SK-N-SH (cell line): ENCODE measurements around the gene IL22RA1. TPM values are rescaled to one million over a fixed set of nuclear protein-coding genes. Genes with fewer than 3 reads are reported as not detected.

ENCODE experiments used
- CTCF ChIA-PET: fragments of 300-600, 350-600 bp; formaldehyde crosslinking; extraction: SDS; loops from one replicate; lab custom pipeline; 2021; lab: Yijun Ruan, JAX
- POLR2A ChIA-PET: fragments of 350-600 bp; sonication (Branson Sonifier 250); formaldehyde crosslinking; extraction: SDS; loops from one replicate; lab custom pipeline; 2020; ENCODE audit warnings: antibody characterized with exemption, inconsistent platforms; lab: Yijun Ruan, JAX
- DNase-seq: peaks from one replicate; pipeline ENCODE4 v3.0.0; 2012
- H2AFZ ChIP-seq: fragments of 200-600 bp; sonication (generic); 2 replicates; pipeline ENCODE4 v1.8.1; 2016; ENCODE audit warnings: antibody characterized with exemption, mild to moderate bottlenecking, low read depth
- H3F3A ChIP-seq: fragments of 200-600 bp; sonication (generic); replicated peaks from 2 replicates; pipeline ENCODE3; 2016; ENCODE audit warnings: antibody characterized with exemption, mild to moderate bottlenecking; ENCODE audit not compliant: insufficient read depth
- H3K27ac ChIP-seq, 2 experiments: fragments of 200-500 bp in 1 of 2; fragments of 200-600 bp in 1 of 2; sonication (Bioruptor generic) in 1 of 2; sonication (generic), shearing (Covaris generic) in 1 of 2; 2 replicates each; pipeline versions ENCODE4 v1.5.1 to v1.6.1; 2014 to 2016; ENCODE audit warnings: low read depth in 2 of 2, inconsistent platforms in 1 of 2, low read length in 1 of 2, mild to moderate bottlenecking in 1 of 2, mixed read lengths in 1 of 2
- H3K27me3 ChIP-seq: fragments of 200-600 bp; sonication (generic), shearing (Covaris generic); 2 replicates; pipeline ENCODE4 v1.6.1; 2016; ENCODE audit warnings: mixed run types; ENCODE audit not compliant: insufficient read depth
- H3K36me3 ChIP-seq, 2 experiments: fragments of 200-500 bp in 1 of 2; fragments of 200-600 bp in 1 of 2; sonication (Bioruptor generic) in 1 of 2; sonication (generic) in 1 of 2; replicated peaks in 1 of 2; 2 replicates each; pipeline versions ENCODE3 to v1.5.1; 2014 to 2016; ENCODE audit warnings: low read length in 1 of 2, mild to moderate bottlenecking in 1 of 2; ENCODE audit not compliant: insufficient read depth in 2 of 2, control insufficient read depth in 1 of 2
- H3K4me1 ChIP-seq, 2 experiments: fragments of 200-500 bp in 1 of 2; fragments of 200-600 bp in 1 of 2; sonication (Bioruptor generic) in 1 of 2; sonication (generic), shearing (Covaris generic) in 1 of 2; 2 replicates each; pipeline versions ENCODE4 v1.5.1 to v1.6.1; 2014 to 2016; ENCODE audit warnings: low read depth in 1 of 2, low read length in 1 of 2, mixed run types in 1 of 2; ENCODE audit not compliant: insufficient read depth in 2 of 2, control insufficient read depth in 1 of 2
- H3K4me2 ChIP-seq: fragments of 200-600 bp; sonication (generic), shearing (Covaris generic); 2 replicates; pipeline ENCODE4 v1.6.1; 2017; ENCODE audit warnings: mixed run types
- H3K4me3 ChIP-seq, 2 experiments: fragments of 200-500 bp in 1 of 2; fragments of 200-600 bp in 1 of 2; sonication (Bioruptor generic) in 1 of 2; sonication (generic), shearing (Covaris generic) in 1 of 2; 2 replicates each; pipeline versions ENCODE4 v1.5.1 to v1.8.1; 2014 to 2016; ENCODE audit warnings: low read depth in 2 of 2, inconsistent platforms in 1 of 2, low read length in 1 of 2, mild to moderate bottlenecking in 1 of 2, mixed read lengths in 1 of 2, moderate library complexity in 1 of 2
- H3K79me2 ChIP-seq: fragments of 200-600 bp; sonication (generic); 2 replicates; pipeline ENCODE4 v1.8.1; 2017; ENCODE audit warnings: mild to moderate bottlenecking; ENCODE audit not compliant: insufficient read depth
- H3K9ac ChIP-seq: fragments of 200-600 bp; sonication (generic); 2 replicates; pipeline ENCODE4 v1.6.1; 2017; ENCODE audit warnings: mixed run types
- H3K9me2 ChIP-seq: fragments of 200-600 bp; sonication (generic); 2 replicates; pipeline ENCODE4 v1.6.1; 2017; ENCODE audit warnings: mixed run types
- H3K9me3 ChIP-seq: fragments of 200-600 bp; sonication (generic); 2 replicates; pipeline ENCODE4 v1.6.1; 2017; ENCODE audit warnings: mixed run types, mild to moderate bottlenecking, moderate library complexity
- H4K20me1 ChIP-seq: fragments of 200-600 bp; sonication (generic); 2 replicates; pipeline ENCODE4 v1.6.1; 2017; ENCODE audit warnings: mild to moderate bottlenecking, mixed run types; ENCODE audit not compliant: insufficient read depth
- CHD2 ChIP-seq: fragments of 150-350 bp; IDR thresholded peaks from 2 replicates; pipeline ENCODE4 v1.6.1; 2018; ENCODE audit warnings: low read length; ENCODE audit not compliant: partially characterized antibody
- CTCF ChIP-seq: fragments of 200-600 bp; sonication (generic); IDR thresholded peaks from 2 replicates; pipeline ENCODE4 v1.6.1; 2017; ENCODE audit warnings: antibody characterized with exemption, mild to moderate bottlenecking, moderate library complexity
- EZH2phosphoT487 ChIP-seq: fragments of 200-600 bp; sonication (generic); IDR thresholded peaks from 2 replicates; pipeline ENCODE4 v1.6.1; 2017; ENCODE audit warnings: low read depth, mixed run types, mild to moderate bottlenecking, antibody characterized with exemption, moderate library complexity, borderline replicate concordance
- FOSL2 ChIP-seq: IDR thresholded peaks from 2 replicates; pipeline ENCODE4 v1.4.0; 2012; ENCODE audit warnings: low read depth, mild to moderate bottlenecking, moderate library complexity, borderline replicate concordance
- FOXJ3 ChIP-seq: sonication (generic); formaldehyde crosslinking; IDR thresholded peaks from 2 replicates; pipeline ENCODE4 v1.5.1; 2020; ENCODE audit warnings: mild to moderate bottlenecking, missing genetic modification reagents
- FOXM1 ChIP-seq: IDR thresholded peaks from 2 replicates; pipeline ENCODE4 v1.4.0; 2012; ENCODE audit warnings: low read depth, mild to moderate bottlenecking
- GABPA ChIP-seq: IDR thresholded peaks from 2 replicates; pipeline ENCODE4 v1.4.0; 2012; ENCODE audit warnings: low read depth, mild to moderate bottlenecking
- JUND ChIP-seq: IDR thresholded peaks from 2 replicates; pipeline ENCODE4 v1.4.0; 2012
- MEF2A ChIP-seq: IDR thresholded peaks from 2 replicates; pipeline ENCODE4 v1.4.0; 2012; ENCODE audit warnings: low read depth, borderline replicate concordance
- NFIC ChIP-seq: IDR thresholded peaks from 2 replicates; pipeline ENCODE4 v1.4.0; 2012; ENCODE audit warnings: borderline replicate concordance
- NRF1 ChIP-seq: IDR thresholded peaks from 2 replicates; pipeline ENCODE4 v1.6.1; 2012; ENCODE audit warnings: low read depth, mild to moderate bottlenecking, low read length
- RAD21 ChIP-seq: IDR thresholded peaks from 2 replicates; pipeline ENCODE4 v1.6.1; 2012; ENCODE audit warnings: mild to moderate bottlenecking, low read length
- RFX5 ChIP-seq: IDR thresholded peaks from 2 replicates; pipeline ENCODE4 v1.6.1; 2012; ENCODE audit warnings: mild to moderate bottlenecking, improper control_type of control experiment, low read length
- TEAD4 ChIP-seq: IDR thresholded peaks from 2 replicates; pipeline ENCODE4 v1.4.0; 2012; ENCODE audit warnings: mild to moderate bottlenecking, borderline replicate concordance; ENCODE audit not compliant: insufficient read depth
- YY1 ChIP-seq: IDR thresholded peaks from 2 replicates; pipeline ENCODE4 v1.4.0; 2012; ENCODE audit warnings: low read depth, mild to moderate bottlenecking
- WGBS: methylation state at CpG from one replicate; pipeline ENCODE4 v1.1.6; 2017; ENCODE audit warnings: low lambda C conversion rate; 5-methylcytosine and 5-hydroxymethylcytosine counted together
- polyA plus RNA-seq, 3 experiments: library from polyadenylated mRNA; depleted of rRNA; stranded (reverse); fragments of >200 nt; gene quantifications; 2 replicates each; pipeline ENCODE4 v1.2.3, GENCODE V29; 2012
- TF ChIP-seq, protein P1 (sequence below): fragments of 150-350 bp; IDR thresholded peaks from 2 replicates; pipeline ENCODE4 v1.6.1; 2016; ENCODE audit warnings: mild to moderate bottlenecking, low read depth, low read length
- TF ChIP-seq, protein P2 (sequence below): fragments of 150-350 bp; IDR thresholded peaks from 2 replicates; pipeline ENCODE4 v1.6.1; 2017; ENCODE audit warnings: antibody characterized with exemption, low read length, low read depth, borderline replicate concordance

IL22RA1 gene
- polyA plus RNA-seq, 1 of the 3 experiments (the other 2 are of a cell fraction): 0.03 TPM

DNA sequence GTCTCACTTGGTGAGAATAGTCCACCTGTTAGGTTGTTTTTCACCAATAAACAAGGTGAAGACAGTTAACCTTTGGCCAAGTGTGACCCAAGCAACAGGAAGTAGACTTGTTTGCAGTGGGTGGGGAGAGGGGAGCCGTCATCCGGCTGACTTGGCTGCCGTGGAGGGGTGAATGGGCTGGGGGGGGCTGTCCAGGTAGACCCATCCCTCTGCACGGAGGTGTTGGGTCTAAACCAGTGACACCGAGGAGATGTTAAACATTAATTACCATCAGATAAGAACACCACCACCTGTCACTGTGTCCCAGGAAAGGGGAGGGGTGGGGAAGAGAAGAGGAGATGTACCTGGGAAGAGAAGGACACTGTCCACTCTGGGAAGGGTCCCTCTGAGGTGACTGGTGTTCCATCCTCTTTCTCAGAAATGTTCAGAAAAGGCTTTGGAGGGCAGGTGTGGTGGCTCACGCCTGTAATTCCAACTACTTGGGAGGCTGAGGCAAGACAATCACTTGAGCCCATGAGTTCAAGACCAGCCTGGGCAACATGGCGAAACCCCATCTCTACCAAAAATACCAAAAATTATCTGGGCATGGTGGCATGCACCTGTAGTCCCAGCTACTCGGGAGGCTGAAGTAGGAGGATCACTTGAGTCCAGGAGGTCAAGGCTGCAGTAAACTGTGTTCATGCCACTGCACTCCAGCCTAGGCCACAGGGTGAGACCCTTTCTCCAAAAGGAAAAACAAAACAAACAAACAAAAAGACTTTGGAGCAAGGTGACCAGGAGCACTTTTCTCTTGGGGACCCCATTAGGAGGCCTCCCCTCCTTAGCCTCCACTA, 24.3 kb downstream of the IL22RA1 start:
- Histone ChIP-seq H3K4me2 (no peak overlapping the region), H3K9me3 (no peaks in the 10 kb centered on the region), H3K36me3 (no peaks in the 10 kb centered on the region), H3K4me1 (no peaks in the 10 kb centered on the region; a peak in 1 of 4 replicates), H3K4me3 (no peak overlapping the region), H3K27ac (no peak overlapping the region), H3K9me2 (no peaks in the 10 kb centered on the region), H2AFZ (no peak overlapping the region), H3K9ac (no peak overlapping the region), H3K27me3 (no peaks in the 10 kb centered on the region; the same call in 1 of the 2 replicates), H4K20me1 (no peaks in the 10 kb centered on the region), H3F3A (no peaks in the 10 kb centered on the region), H3K79me2 (no peaks in the 10 kb centered on the region)
- TF ChIP-seq GABPA: no peak
- TF ChIP-seq MEF2A: no peak
- TF ChIP-seq, protein P1, sequence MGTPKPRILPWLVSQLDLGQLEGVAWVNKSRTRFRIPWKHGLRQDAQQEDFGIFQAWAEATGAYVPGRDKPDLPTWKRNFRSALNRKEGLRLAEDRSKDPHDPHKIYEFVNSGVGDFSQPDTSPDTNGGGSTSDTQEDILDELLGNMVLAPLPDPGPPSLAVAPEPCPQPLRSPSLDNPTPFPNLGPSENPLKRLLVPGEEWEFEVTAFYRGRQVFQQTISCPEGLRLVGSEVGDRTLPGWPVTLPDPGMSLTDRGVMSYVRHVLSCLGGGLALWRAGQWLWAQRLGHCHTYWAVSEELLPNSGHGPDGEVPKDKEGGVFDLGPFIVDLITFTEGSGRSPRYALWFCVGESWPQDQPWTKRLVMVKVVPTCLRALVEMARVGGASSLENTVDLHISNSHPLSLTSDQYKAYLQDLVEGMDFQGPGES: no peak
- TF ChIP-seq NFIC: no peak
- TF ChIP-seq, protein P2, sequence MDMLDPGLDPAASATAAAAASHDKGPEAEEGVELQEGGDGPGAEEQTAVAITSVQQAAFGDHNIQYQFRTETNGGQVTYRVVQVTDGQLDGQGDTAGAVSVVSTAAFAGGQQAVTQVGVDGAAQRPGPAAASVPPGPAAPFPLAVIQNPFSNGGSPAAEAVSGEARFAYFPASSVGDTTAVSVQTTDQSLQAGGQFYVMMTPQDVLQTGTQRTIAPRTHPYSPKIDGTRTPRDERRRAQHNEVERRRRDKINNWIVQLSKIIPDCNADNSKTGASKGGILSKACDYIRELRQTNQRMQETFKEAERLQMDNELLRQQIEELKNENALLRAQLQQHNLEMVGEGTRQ: no peak
- no peak for TF ChIP-seq FOSL2
- TF ChIP-seq NRF1: no peak
- TF ChIP-seq JUND: no peak
- no peak for TF ChIP-seq RAD21
- TF ChIP-seq CHD2: no peak
- no peak for TF ChIP-seq RFX5
- TF ChIP-seq CTCF: no peak
- no peak for TF ChIP-seq YY1
- TF ChIP-seq EZH2phosphoT487: no peak
- TF ChIP-seq FOXJ3: no peak
- TF ChIP-seq FOXM1: no peak
- no peak for TF ChIP-seq TEAD4
- 69% methylated on average over 7 of the region's 8 CpGs for WGBS
- ChIA-PET CTCF (interaction anchor here (1.6 to 2.0 kb wide), 2 partner anchors 29 to 32 kb away, joined by 6 to 7 read pairs; no protein-coding TSS in a partner anchor), POLR2A (no interaction called here)
- no peak for DNase-seq
